ENCODE measurements around the gene OCA2.

Gene OCA2

DNA sequence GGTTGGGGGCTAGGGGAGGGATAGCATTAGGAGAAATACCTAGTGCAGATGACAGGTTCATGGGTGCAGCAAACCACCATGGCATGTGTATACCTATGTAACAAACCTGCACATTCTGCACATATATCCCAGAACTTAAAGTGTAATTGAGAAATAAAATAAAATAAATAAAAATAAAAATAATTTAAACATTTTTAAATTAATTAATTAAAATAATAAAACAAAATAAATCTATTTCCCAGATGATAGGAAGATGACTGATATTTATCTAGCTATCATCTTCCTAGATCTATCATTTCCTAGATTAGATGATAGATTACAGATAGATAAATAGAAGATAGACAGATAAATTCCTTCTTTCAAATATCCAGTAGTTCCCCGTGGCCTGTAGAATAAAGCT is 137.3 kb downstream of the OCA2 start:
- Histone ChIP-seq H2BK15ac (ENCODE audit: low read depth, poor library complexity, severe bottlenecking) (no peak overlapping the region), H3K4me2 (ENCODE audit: low read length, poor library complexity, severe bottlenecking) (no peak overlapping the region), H3K14ac (ENCODE audit: low read length in 2 of 2) (no peak overlapping the region), H3K79me1 (replicated peaks; ENCODE audit: low read length, poor library complexity, severe bottlenecking) (no peaks in the 10 kb centered on the region), H3K4me1 (ENCODE audit: control insufficient read depth, insufficient read depth, low read depth, low read length) (peaks cover 1% of the 10 kb centered on the region), H3K36me3 (ENCODE audit: control insufficient read depth in 1 of 2, insufficient read depth in 2 of 2, low read depth in 1 of 2, low read length in 2 of 2) (no peaks in the 10 kb centered on the region), H3K23ac (ENCODE audit: low read length in 2 of 2) (no peak overlapping the region), H2BK120ac (ENCODE audit: low read depth, low read length) (no peak overlapping the region), H2BK12ac (ENCODE audit: low read length in 2 of 2) (no peak overlapping the region), H3K4me3 (ENCODE audit: insufficient read depth in 1 of 2, low read depth in 1 of 2, low read length in 2 of 2) (no peak overlapping the region), H3K27ac (ENCODE audit: low read length, poor library complexity, severe bottlenecking) (no peak overlapping the region), H3K9me3 (ENCODE audit: control insufficient read depth, low read length) (peaks cover 6% of the 10 kb centered on the region), H3K4ac (ENCODE audit: low read depth in 1 of 2, low read length in 2 of 2) (no peak overlapping the region), H3K18ac (ENCODE audit: low read depth in 1 of 2, low read length in 2 of 2) (no peak overlapping the region), H2AFZ (ENCODE audit: low read depth, low read length) (no peak overlapping the region), H2BK5ac (ENCODE audit: low read depth, low read length, poor library complexity, severe bottlenecking) (no peak overlapping the region), H3K9ac (ENCODE audit: low read length) (no peak overlapping the region), H4K91ac (ENCODE audit: low read length) (no peak overlapping the region), H2AK5ac (ENCODE audit: low read length, severe bottlenecking) (no peak overlapping the region), H3K27me3 (ENCODE audit: control insufficient read depth in 1 of 2, insufficient read depth in 1 of 2, low read length in 2 of 2) (no peaks in the 10 kb centered on the region), H4K8ac (ENCODE audit: low read length) (no peak overlapping the region)
- DNase-seq = no peak
- WGBS = 56% methylated on average over 1 of the region's 1 CpG

DNA sequence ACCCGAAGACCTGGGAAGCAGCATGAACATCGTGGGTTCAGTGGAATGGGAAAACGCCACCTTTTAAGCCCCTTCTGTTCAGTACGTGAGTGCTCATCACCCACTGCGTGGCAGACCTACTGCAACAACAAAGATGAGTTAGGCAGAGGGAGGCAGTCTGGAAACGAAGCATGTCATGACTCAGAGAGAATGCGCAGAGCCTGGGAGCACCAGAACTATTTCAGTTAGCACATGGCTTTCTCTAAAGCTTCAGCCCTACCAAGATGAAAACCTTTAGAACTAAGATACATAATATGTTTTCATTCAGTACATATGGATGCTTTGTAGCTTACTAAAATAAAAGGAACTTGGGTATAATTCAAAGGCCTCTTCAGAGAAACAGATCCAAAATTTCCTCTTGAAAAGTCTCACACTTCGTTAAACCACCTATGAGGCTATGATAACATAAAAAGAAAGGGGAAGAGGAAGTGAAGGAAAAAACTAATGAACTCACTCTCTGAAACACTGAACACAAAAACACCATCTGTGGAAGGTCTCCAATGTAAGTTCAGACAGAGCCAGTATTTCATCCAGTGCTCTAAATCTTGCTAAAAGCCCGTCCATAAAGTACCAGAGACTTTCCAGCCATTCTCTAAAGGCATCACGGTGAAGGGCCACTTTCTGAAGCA is 140.1 kb downstream of the OCA2 start:
- H2BK12ac ChIP-seq (ENCODE audit: low read length in 2 of 2) = no peak overlapping the region
- 61% methylated on average over 8 of the region's 10 CpGs for WGBS
- no peak overlapping the region for H3K4me3 ChIP-seq (ENCODE audit: insufficient read depth in 1 of 2, low read depth in 1 of 2, low read length in 2 of 2)
- H3K79me1 ChIP-seq (replicated peaks; ENCODE audit: low read length, poor library complexity, severe bottlenecking) = no peaks in the 10 kb centered on the region
- H2BK5ac ChIP-seq (ENCODE audit: low read depth, low read length, poor library complexity, severe bottlenecking) = no peak overlapping the region
- H3K27me3 ChIP-seq (ENCODE audit: control insufficient read depth in 1 of 2, insufficient read depth in 1 of 2, low read length in 2 of 2) = no peaks in the 10 kb centered on the region
- H3K9ac ChIP-seq (ENCODE audit: low read length) = no peak overlapping the region
- no peak overlapping the region for H3K4ac ChIP-seq (ENCODE audit: low read depth in 1 of 2, low read length in 2 of 2)
- no peak overlapping the region for H2AFZ ChIP-seq (ENCODE audit: low read depth, low read length)
- H4K91ac ChIP-seq (ENCODE audit: low read length) = no peak overlapping the region
- H2BK120ac ChIP-seq (ENCODE audit: low read depth, low read length) = no peak overlapping the region
- no peak overlapping the region for H3K4me2 ChIP-seq (ENCODE audit: low read length, poor library complexity, severe bottlenecking)
- H3K27ac ChIP-seq (ENCODE audit: low read length, poor library complexity, severe bottlenecking) = no peak overlapping the region
- no peak overlapping the region for H2BK15ac ChIP-seq (ENCODE audit: low read depth, poor library complexity, severe bottlenecking)
- peaks cover 1% of the 10 kb centered on the region for H3K4me1 ChIP-seq (ENCODE audit: control insufficient read depth, insufficient read depth, low read depth, low read length)
- H2AK5ac ChIP-seq (ENCODE audit: low read length, severe bottlenecking) = no peak overlapping the region
- H3K23ac ChIP-seq (ENCODE audit: low read length in 2 of 2) = no peak overlapping the region
- DNase-seq = no peak
- H3K14ac ChIP-seq (ENCODE audit: low read length in 2 of 2) = no peak overlapping the region
- H3K18ac ChIP-seq (ENCODE audit: low read depth in 1 of 2, low read length in 2 of 2) = no peak overlapping the region
- no peak overlapping the region for H4K8ac ChIP-seq (ENCODE audit: low read length)
- H3K9me3 ChIP-seq (ENCODE audit: control insufficient read depth, low read length) = peaks cover 6% of the 10 kb centered on the region
- no peaks in the 10 kb centered on the region for H3K36me3 ChIP-seq (ENCODE audit: control insufficient read depth in 1 of 2, insufficient read depth in 2 of 2, low read depth in 1 of 2, low read length in 2 of 2)

DNA sequence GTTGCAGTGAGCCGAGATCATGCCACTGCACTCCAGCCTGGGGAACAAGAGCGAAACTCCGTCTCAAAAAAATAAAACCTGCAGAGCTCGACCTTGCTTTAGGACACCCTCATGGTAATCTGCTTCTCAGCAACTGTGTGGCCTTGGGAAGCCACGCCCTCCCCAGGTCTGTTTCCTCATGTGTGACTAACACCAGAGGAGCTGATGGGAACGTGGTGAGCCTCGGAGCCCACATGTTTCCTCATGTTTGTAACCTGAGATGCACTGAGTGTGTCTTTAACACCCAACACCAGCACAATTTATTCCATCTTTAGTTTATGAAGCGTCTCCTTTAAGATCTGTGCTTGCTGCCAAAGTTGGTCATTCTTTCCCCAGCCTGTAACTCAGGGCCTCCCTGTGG is 142.8 kb downstream of the OCA2 start:
- H3K4ac ChIP-seq (ENCODE audit: low read depth in 1 of 2, low read length in 2 of 2) = no peak overlapping the region
- H3K18ac ChIP-seq (ENCODE audit: low read depth in 1 of 2, low read length in 2 of 2) = no peak overlapping the region
- H3K4me2 ChIP-seq (ENCODE audit: low read length, poor library complexity, severe bottlenecking) = no peak overlapping the region
- H4K8ac ChIP-seq (ENCODE audit: low read length) = no peak overlapping the region
- H2BK120ac ChIP-seq (ENCODE audit: low read depth, low read length) = no peak overlapping the region
- H3K27ac ChIP-seq (ENCODE audit: low read length, poor library complexity, severe bottlenecking) = no peak overlapping the region
- H3K23ac ChIP-seq (ENCODE audit: low read length in 2 of 2) = no peak overlapping the region
- no peaks in the 10 kb centered on the region for H3K9me3 ChIP-seq (ENCODE audit: control insufficient read depth, low read length)
- H2AFZ ChIP-seq (ENCODE audit: low read depth, low read length) = no peak overlapping the region
- no peak overlapping the region for H3K4me3 ChIP-seq (ENCODE audit: insufficient read depth in 1 of 2, low read depth in 1 of 2, low read length in 2 of 2)
- no peak for DNase-seq
- H2BK12ac ChIP-seq (ENCODE audit: low read length in 2 of 2) = no peak overlapping the region
- H3K4me1 ChIP-seq (ENCODE audit: control insufficient read depth, insufficient read depth, low read depth, low read length) = peaks cover 1% of the 10 kb centered on the region
- WGBS = 66% methylated on average over 8 of the region's 8 CpGs
- no peak overlapping the region for H2BK15ac ChIP-seq (ENCODE audit: low read depth, poor library complexity, severe bottlenecking)
- H3K14ac ChIP-seq (ENCODE audit: low read length in 2 of 2) = no peak overlapping the region
- no peak overlapping the region for H2AK5ac ChIP-seq (ENCODE audit: low read length, severe bottlenecking)
- H3K27me3 ChIP-seq (ENCODE audit: control insufficient read depth in 1 of 2, insufficient read depth in 1 of 2, low read length in 2 of 2) = no peaks in the 10 kb centered on the region
- H4K91ac ChIP-seq (ENCODE audit: low read length) = no peak overlapping the region
- no peaks in the 10 kb centered on the region for H3K36me3 ChIP-seq (ENCODE audit: control insufficient read depth in 1 of 2, insufficient read depth in 2 of 2, low read depth in 1 of 2, low read length in 2 of 2)
- no peaks in the 10 kb centered on the region for H3K79me1 ChIP-seq (replicated peaks; ENCODE audit: low read length, poor library complexity, severe bottlenecking)
- no peak overlapping the region for H2BK5ac ChIP-seq (ENCODE audit: low read depth, low read length, poor library complexity, severe bottlenecking)
- no peak overlapping the region for H3K9ac ChIP-seq (ENCODE audit: low read length)

DNA sequence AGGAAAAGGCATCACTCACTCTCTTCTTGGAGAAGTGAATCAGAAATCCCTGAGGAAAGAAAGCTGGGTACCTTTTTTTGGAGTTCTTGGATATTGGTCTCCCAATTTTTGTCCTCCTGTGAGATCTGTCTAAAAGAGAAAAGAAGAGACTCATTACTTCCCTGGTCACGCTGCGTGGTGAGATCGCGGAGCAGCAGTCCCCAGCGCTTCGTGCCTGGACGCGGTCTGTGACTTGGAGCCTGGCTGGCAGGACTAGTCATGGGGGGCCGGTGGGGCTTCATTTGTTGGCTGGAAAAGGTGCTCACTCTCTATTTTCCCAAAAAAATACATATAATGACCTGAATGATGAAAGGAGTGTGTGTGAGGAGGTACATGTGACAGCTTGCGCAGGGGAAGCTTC is 144.0 kb downstream of the OCA2 start:
- no peak overlapping the region for H3K18ac ChIP-seq (ENCODE audit: low read depth in 1 of 2, low read length in 2 of 2)

More for the DNA sequence above, 144.0 kb downstream of the OCA2 start:
- H3K27me3 ChIP-seq (ENCODE audit: control insufficient read depth in 1 of 2, insufficient read depth in 1 of 2, low read length in 2 of 2) = no peaks in the 10 kb centered on the region
- H3K36me3 ChIP-seq (ENCODE audit: control insufficient read depth in 1 of 2, insufficient read depth in 2 of 2, low read depth in 1 of 2, low read length in 2 of 2) = no peaks in the 10 kb centered on the region
- no peak overlapping the region for H4K91ac ChIP-seq (ENCODE audit: low read length)
- H3K9ac ChIP-seq (ENCODE audit: low read length) = no peak overlapping the region
- H3K9me3 ChIP-seq (ENCODE audit: control insufficient read depth, low read length) = no peaks in the 10 kb centered on the region
- H2BK12ac ChIP-seq (ENCODE audit: low read length in 2 of 2) = no peak overlapping the region
- H3K4me3 ChIP-seq (ENCODE audit: insufficient read depth in 1 of 2, low read depth in 1 of 2, low read length in 2 of 2) = no peak overlapping the region
- DNase-seq = no peak
- no peak overlapping the region for H4K8ac ChIP-seq (ENCODE audit: low read length)
- H2BK15ac ChIP-seq (ENCODE audit: low read depth, poor library complexity, severe bottlenecking) = no peak overlapping the region
- 95% methylated on average over 7 of the region's 10 CpGs for WGBS
- no peak overlapping the region for H3K4ac ChIP-seq (ENCODE audit: low read depth in 1 of 2, low read length in 2 of 2)
- H2AFZ ChIP-seq (ENCODE audit: low read depth, low read length) = no peak overlapping the region
- H3K27ac ChIP-seq (ENCODE audit: low read length, poor library complexity, severe bottlenecking) = no peak overlapping the region
- no peaks in the 10 kb centered on the region for H3K79me1 ChIP-seq (replicated peaks; ENCODE audit: low read length, poor library complexity, severe bottlenecking)
- H2BK120ac ChIP-seq (ENCODE audit: low read depth, low read length) = no peak overlapping the region
- peaks cover 1% of the 10 kb centered on the region for H3K4me1 ChIP-seq (ENCODE audit: control insufficient read depth, insufficient read depth, low read depth, low read length)
- no peak overlapping the region for H3K23ac ChIP-seq (ENCODE audit: low read length in 2 of 2)
- H2BK5ac ChIP-seq (ENCODE audit: low read depth, low read length, poor library complexity, severe bottlenecking) = no peak overlapping the region
- no peak overlapping the region for H3K14ac ChIP-seq (ENCODE audit: low read length in 2 of 2)
- no peak overlapping the region for H3K4me2 ChIP-seq (ENCODE audit: low read length, poor library complexity, severe bottlenecking)
- H2AK5ac ChIP-seq (ENCODE audit: low read length, severe bottlenecking) = no peak overlapping the region
